Kasumi-1 (cell line): Measurements from ENCODE around the gene GGA1.

Source experiments
- DNase-seq, 2 experiments: peaks; one replicate each; lab custom pipeline; 2025; lab: John Stamatoyannopoulos, UW

Gene GGA1

GRCh38 chr22:37630839-37631435 is 22.3 kb downstream of the GGA1 start:
- DNase-seq, result no peak

GRCh38 chr22:37631448-37632173 is 23.0 kb downstream of the GGA1 start:
- no peak for DNase-seq

GRCh38 chr22:37632174-37633088 is 23.8 kb downstream of the GGA1 start:
- no peak for DNase-seq

GRCh38 chr22:37633089-37633624 is 24.5 kb downstream of the GGA1 start:
- peak; percentile 74 to 89 for DNase-seq

GRCh38 chr22:37633625-37634416 is 25.2 kb downstream of the GGA1 start:
- DNase-seq, result peak; percentile 97

- peak; percentile 48 to 50 for DNase-seq
Measured at GRCh38 chr22:37634417-37634924, 25.8 kb downstream of the GGA1 start.

GRCh38 chr22:37635157-37635556 is 26.5 kb downstream of the GGA1 start:
- DNase-seq, result no peak

- DNase-seq, result peak; percentile 39 to 68
Measured at GRCh38 chr22:37636186-37636948, 27.7 kb downstream of the GGA1 start.

- no peak for DNase-seq
Measured at GRCh38 chr22:37636949-37637273, 28.3 kb downstream of the GGA1 start.

- DNase-seq, result peak in 1 of 2 experiments; percentile 3
Measured at GRCh38 chr22:37638391-37639069, 29.9 kb downstream of the GGA1 start.

GRCh38 chr22:37639070-37639760 is 30.6 kb downstream of the GGA1 start, which contains the start of gene SH3BP1:
SH3BP1 (plus strand) TSS chr22:37639669; CDS start chr22:37639788, 119 bp downstream.
- DNase-seq, result peak; percentile 57 to 58

GRCh38 chr22:37639771-37640590 is 31.3 kb downstream of the GGA1 start:
- peak; percentile 66 to 67 for DNase-seq

- DNase-seq, result peak in 1 of 2 experiments; percentile 57
Measured at GRCh38 chr22:37640591-37641560, 32.2 kb downstream of the GGA1 start.

- no peak for DNase-seq
Measured at GRCh38 chr22:37641561-37641949, 32.9 kb downstream of the GGA1 start.

GRCh38 chr22:37643225-37643847 is 34.7 kb downstream of the GGA1 start:
- peak; percentile 60 to 66 for DNase-seq

- no peak for DNase-seq
Measured at GRCh38 chr22:37647317-37647716, 38.7 kb downstream of the GGA1 start.

GRCh38 chr22:37647928-37648327 is 39.3 kb downstream of the GGA1 start:
- DNase-seq, result no peak
